HG03520 (cell line): ENCODE measurements around the gene ZNF618.

Source experiments
- ATAC-seq: cut with Tn5 transposase; IDR thresholded peaks from one replicate; pipeline ENCODE4 v1.9.1; 2021; ENCODE audit warnings: mild to moderate bottlenecking, moderate library complexity; ENCODE audit not compliant: unreplicated experiment

Gene ZNF618

DNA sequence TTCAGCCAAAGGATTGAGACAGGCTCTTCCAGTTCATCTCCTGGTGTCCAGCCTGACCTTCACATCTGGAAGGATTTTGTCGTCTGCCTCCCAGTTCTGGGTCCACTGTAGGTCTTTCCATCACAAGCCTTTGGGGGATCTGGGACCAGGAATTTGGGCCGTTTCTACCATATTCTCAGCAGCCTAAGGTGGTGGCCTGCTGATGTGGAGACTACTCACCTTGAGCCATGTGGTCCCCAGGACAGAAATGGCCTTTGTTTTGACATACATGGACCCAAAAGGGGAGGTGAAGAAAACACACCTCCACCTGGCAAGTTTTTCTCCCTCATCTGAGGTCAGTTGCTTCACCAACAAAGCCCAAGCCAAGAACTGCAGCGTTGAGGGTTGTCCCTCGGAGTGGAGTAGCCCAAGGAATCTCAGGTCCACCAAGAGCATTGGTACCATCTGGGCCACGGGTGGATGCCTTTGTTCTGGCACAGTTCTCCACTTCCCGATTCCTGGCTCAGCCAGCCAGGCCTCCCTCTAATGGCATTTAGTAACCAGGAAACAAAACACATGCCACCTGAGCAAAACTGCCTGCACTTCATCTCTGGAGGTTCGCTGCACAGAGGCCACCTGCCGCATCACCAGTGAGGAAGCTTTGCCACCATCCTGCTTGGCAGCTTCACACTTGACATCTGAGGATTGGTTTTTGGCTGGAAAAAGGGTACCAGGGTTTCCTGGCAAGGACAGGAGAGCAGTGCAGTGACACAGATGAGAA, 177.3 kb downstream of the ZNF618 start:
- ATAC-seq, result no peak

GRCh38 chr9:114054191-114054690, 178.1 kb downstream of the ZNF618 start:
- no peak for ATAC-seq

GRCh38 chr9:114055061-114055460, 179.0 kb downstream of the ZNF618 start:
- ATAC-seq, result no peak

DNA sequence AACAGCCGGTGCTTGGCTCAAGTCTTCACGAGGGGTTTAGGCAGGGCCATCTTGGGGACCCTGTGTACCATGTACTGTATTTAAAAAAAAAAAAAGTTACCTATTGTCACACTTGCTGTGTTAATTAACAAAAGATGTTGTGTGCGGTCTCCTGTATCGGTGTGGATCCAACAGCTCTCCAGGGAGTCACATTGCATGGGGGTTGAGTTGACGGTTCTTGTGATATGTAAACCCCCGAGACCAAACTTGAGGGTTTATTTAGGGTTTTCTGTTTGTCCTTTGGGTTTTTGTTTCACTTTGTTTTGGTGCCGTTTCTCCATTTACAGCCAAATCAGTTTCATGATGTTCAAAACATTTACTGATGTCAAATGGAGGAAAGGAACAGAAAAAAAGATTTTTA, 179.8 kb downstream of the ZNF618 start:
- ATAC-seq, result no peak

DNA sequence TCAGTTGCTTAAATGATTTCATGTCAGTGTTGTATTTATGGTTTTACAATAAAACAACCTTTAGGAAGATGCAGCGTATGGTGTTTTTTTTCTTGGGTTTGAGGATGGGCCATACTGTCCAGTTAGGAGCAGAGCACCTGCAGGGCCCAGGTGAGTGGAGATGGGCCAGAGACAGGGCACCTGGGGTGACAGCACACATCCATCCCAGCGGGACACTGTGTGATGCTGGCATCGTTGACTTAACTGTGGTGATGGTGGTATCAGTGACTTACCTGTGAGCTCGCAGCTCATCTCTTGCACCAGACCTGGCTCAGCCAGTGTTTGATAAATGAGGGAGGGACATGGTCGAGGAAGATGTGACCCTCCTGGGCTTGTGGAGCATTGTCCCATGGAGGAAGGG, 180.4 kb downstream of the ZNF618 start:
- no peak for ATAC-seq

DNA sequence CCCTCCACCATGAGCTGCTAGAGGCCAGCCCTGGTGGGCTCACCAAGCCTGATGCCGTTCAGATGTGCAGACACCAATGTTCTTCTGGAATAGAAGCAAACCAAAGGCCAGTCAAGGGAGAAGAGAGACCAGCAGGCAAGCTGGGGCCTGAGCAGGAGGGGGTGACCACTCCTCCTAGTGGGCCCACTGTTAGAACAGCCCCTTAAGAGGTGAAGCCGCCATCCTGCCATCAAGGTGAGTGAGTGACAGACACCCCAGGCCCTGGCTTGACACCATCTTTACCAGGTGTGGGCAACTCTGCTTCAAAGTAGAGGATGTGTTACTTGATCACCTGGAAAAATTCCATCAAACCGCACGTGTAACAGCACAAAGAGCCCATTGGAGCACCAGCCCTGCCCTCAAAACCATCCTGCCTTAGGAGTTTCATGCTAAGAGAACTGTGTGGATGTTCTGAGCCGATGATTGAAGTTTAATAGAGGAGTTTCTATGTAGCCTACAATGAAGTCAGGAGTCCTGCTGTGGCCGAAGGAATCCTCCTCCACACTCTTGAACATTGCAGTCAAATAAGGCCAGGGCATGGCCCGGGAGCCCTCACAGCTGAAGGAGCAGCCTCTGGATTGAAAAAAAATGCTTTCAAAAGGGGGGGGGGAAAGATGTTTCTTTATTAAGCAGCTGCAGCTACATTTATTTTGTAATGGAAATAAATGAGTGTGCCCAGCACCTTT, 181.2 kb downstream of the ZNF618 start:
- ATAC-seq, result no peak

- no peak for ATAC-seq
Observed at GRCh38 chr9:114058688-114059046, 182.6 kb downstream of the ZNF618 start.

- ATAC-seq, result no peak
Observed at GRCh38 chr9:114059047-114059803, 183.1 kb downstream of the ZNF618 start.

- no peak for ATAC-seq
Observed at GRCh38 chr9:114060070-114060469, 184.0 kb downstream of the ZNF618 start.

DNA sequence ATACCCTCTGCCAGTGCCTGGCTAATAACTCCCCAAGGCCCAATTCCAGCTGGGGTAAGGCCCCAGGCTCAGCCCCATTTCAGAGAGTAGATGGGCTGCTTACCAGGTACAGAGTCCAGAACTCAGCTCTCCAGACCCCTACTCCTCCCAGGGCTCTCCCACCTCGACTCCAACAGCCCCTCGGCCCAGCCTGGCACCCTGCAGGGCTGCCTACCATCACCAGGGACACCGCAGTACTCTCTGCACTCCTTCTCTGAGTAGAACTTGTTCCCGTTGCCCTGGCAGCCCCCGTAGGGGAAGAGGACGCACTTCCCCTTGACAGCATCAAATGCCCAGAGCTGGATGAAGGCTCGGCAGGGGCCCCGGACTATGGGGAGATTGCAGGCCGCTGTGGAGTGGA, 184.6 kb downstream of the ZNF618 start:
- no peak for ATAC-seq

- no peak for ATAC-seq
Observed at GRCh38 chr9:114061292-114061691, 185.2 kb downstream of the ZNF618 start.

DNA sequence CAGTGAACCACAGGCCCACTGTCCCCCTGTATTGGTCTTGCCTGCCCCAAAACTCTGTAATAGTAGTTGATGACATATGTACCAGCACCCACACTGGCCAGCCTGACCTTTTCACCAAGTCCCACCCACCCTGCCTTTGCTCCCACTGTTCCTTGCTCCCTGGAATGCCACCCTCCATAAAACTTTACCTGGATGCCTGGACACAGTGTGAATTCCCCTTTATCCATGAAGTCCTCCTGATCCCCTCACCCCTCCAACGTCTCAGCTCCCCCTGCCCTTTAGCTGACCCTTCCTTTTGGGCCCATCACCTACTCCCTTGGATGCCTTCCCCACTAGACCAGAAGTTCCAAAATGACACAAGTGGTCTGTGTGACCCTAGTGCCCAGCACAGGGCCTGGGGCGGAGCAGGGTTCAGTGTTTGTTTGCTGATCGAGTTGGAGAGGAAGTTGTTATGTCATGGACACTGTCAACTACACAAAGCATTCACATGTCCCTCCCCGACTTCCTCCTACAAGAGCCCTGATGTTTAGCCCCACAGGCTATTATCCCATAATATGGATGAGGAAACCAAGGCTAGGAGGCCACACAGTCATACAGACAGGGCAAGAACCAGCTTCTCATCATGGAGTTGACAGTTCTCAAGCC, 185.8 kb downstream of the ZNF618 start:
- ATAC-seq, result no peak

DNA sequence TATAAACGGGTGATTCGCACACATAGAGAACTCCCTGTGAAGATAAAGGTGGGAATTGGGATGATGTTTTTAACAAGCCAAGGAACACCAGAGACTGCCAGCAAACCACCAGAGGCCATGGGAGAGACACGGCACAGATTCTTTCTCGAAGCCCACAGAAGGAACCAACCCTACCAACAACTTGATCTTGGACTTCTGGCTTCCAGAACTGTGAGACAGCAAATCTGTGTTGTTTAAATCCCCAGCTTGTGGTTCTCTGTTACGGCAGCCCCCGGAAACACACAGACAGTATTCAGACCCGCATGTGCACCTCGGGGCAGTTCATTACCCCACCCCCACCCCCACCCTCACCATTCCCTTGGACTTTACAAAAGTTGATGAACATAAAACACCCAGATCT, 189.2 kb downstream of the ZNF618 start:
- ATAC-seq, result no peak

- no peak for ATAC-seq
Observed at GRCh38 chr9:114069476-114070187, 193.5 kb downstream of the ZNF618 start.

DNA sequence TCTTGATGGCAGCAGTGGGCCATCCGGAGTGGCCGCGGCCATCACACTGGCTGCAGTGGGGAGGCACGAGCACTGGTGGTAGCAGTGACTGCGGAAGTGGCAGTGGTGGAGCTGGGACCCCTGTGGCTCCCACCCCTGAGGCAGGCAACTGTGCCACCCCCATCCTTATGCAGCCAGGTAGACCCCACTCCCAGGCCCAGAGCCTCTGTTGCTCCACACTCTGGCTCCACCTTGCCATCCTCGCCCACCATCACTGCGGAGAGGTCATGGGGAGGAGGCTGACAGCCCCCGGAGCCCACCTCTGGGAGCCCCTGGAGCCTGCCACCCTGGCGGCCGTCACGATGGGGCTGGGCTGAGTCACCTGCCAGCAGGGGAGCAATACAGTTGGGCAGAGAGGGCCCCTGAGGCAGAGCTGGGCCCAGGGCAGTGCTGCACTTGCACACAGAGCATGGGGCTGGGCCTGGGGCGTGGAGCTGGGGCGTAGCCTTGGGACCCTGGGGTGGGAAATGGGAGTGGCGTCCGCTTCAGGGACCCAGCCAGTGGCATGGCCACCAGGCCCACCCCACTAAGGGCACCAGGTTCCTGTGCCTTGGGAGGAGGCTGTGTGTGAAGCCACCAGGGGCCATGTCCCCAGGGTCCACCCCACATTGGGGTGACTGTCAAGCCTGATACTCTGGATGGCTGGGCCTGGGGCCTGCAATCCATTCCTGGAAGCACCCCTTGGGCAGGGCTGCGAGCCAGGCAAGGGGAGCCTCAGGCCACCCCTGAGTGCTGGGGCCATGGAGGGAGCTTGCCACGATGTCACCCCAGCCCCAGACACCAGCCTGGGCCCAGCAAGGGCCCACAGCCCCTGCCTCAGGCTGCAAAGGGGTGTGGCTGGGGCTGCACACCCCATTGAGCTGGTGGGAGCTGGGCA, 194.3 kb downstream of the ZNF618 start:
- ATAC-seq, result no peak

- no peak for ATAC-seq
Observed at GRCh38 chr9:114071197-114071795, 195.2 kb downstream of the ZNF618 start.

DNA sequence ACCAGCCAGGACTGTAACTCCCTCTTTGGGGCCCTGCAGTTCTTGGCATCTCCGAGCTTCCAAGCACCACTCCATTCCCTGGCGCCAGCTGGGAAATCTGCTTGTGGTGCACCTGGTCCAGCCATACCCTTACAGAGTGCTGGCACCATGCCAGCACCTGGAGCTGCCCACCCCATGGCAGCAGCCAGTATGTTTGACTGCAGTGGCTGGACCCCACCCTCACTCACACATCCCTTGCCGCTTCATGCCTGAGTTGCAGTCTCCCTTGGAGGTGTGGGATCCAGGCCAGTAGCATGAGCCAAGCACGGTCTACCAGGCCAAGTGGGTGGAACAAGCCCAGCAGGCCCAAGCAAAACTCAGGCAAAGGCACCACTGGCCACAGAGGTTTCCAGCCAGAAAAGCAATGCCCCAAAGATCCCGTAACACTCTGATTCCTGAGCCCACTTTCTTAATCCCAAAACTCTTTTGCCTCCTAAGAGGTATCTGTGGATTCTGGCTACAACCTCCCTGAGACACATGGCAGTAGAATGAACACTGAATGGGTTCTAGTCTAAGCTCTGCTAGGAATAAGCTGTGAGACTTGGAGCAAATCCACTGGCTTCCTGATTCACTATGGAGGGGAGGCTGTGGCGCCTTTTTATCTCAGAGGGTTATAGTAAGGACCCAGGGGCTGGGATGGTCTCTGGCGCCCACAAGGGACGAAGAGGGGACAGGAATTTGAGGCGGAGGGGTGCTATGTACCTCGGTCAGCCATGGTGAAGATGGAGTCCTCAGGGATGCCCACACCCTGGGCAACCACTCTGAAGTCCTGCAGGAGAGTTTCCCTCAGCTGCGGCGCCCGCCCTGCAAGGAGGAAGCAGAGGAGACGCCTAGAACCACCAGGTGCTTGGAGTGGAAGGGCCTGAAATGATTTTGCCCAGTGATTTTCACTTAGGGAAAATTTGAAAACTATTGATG, 196.4 kb downstream of the ZNF618 start:
- ATAC-seq, result no peak

DNA sequence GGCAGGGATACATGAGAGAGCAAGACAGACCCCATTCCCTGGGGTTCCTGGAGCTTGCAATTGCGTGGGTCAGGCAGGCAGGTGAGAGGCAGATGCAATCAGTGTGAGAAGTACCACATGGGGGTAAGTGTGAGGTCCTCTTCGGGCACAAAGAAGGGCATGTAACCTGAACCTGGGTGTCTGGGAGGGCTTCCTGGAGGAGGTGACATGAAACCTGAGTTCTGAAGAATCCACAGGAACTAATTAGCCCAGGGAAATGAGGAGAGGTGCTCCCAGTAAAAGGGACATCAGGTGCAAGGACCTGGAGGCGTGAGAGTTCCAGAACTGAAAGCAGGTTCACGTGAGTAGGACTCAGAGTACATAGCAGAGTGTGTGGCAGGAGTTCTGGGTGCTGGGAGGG, 199.5 kb downstream of the ZNF618 start:
- no peak for ATAC-seq
